K562 (cell line): ENCODE results near the gene MMP21. TPM values are rescaled to one million over a fixed set of nuclear protein-coding genes. Genes with fewer than 3 reads are reported as not detected.

Source experiments
- CTBP1 ChIP-seq: fragments of 450-650 bp; IDR thresholded peaks from 2 replicates; pipeline ENCODE4 v1.6.1; 2016; ENCODE audit warnings: borderline replicate concordance
- CXXC5 ChIP-seq: fragments of 250-450 bp; sonication (Bioruptor Pico); IDR thresholded peaks from 2 replicates; pipeline ENCODE4 v1.8.0; 2022; ENCODE audit warnings: inconsistent platforms, mild to moderate bottlenecking, moderate library complexity
- DNMT1 ChIP-seq: fragments of 450-650 bp; IDR thresholded peaks from 2 replicates; pipeline ENCODE4 v1.6.1; 2016; ENCODE audit warnings: antibody characterized with exemption, mild to moderate bottlenecking
- HDAC2 ChIP-seq: fragments of 450-650 bp; IDR thresholded peaks from 2 replicates; pipeline ENCODE4 v1.6.1; 2016; ENCODE audit warnings: mild to moderate bottlenecking
- KLF13 ChIP-seq: fragments of 450-650 bp; IDR thresholded peaks from 2 replicates; pipeline ENCODE4 v1.6.1; 2016; ENCODE audit warnings: missing genetic modification characterization, low read depth, mild to moderate bottlenecking, missing compliant biosample characterization, moderate library complexity, borderline replicate concordance
- KLF6 ChIP-seq: fragments of 250-450 bp; sonication (Bioruptor Pico); IDR thresholded peaks from 2 replicates; pipeline ENCODE4 v1.4.0; 2020; ENCODE audit warnings: mild to moderate bottlenecking, moderate library complexity, borderline replicate concordance
- L3MBTL2 ChIP-seq: fragments of 450-650 bp; IDR thresholded peaks from 2 replicates; pipeline ENCODE4 v1.6.1; 2016; ENCODE audit warnings: mild to moderate bottlenecking, moderate library complexity
- MYC ChIP-seq, 2 experiments: fragments of 250-450 bp in 1 of 2; sonication (Bioruptor Pico) in 1 of 2; IDR thresholded peaks; 2 replicates each; pipeline versions ENCODE4 v1.5.1 to v1.6.1; 2012 to 2021; ENCODE audit warnings: low read depth in 2 of 2, borderline replicate concordance in 1 of 2, improper control_type of control experiment in 1 of 2, low read length in 1 of 2, mild to moderate bottlenecking in 1 of 2, moderate library complexity in 1 of 2
- NRF1 ChIP-seq, 2 experiments: fragments of 450-650 bp; IDR thresholded peaks in 1 of 2; conservative IDR thresholded peaks in 1 of 2; 2 replicates each; pipeline ENCODE4 v1.6.1; 2014; ENCODE audit warnings: mild to moderate bottlenecking in 2 of 2
- PHF8 ChIP-seq: fragments of 200-600 bp; sonication (generic); IDR thresholded peaks from 2 replicates; pipeline ENCODE4 v1.6.1; 2012; ENCODE audit warnings: mixed run types, mild to moderate bottlenecking, inconsistent platforms, low read length, moderate library complexity, borderline replicate concordance
- RBM25 ChIP-seq: fragments of 200-400 bp; formaldehyde crosslinking; IDR thresholded peaks from 2 replicates; pipeline ENCODE4 v1.6.1; 2018; ENCODE audit warnings: low read length, low read depth, moderate library complexity; ENCODE audit not compliant: severe bottlenecking
- TAF7 ChIP-seq: fragments of 450-650 bp; IDR thresholded peaks from 2 replicates; pipeline ENCODE4 v1.6.1; 2016; ENCODE audit warnings: missing genetic modification characterization, missing compliant biosample characterization
- TARDBP ChIP-seq: fragments of 450-650 bp; IDR thresholded peaks from 2 replicates; pipeline ENCODE4 v1.6.1; 2016
- ZNF785 ChIP-seq: fragments of 250-450 bp; sonication (Bioruptor Pico); IDR thresholded peaks from 2 replicates; pipeline ENCODE4 v1.4.0; 2020; ENCODE audit warnings: mild to moderate bottlenecking
- polyA plus RNA-seq, 8 experiments: library from polyadenylated mRNA; depleted of rRNA in 4 of 8; stranded (reverse) in 5 of 8; unstranded in 3 of 8; fragments of >200 nt; fragmentation: Nextera tagmentation in 2 of 8; fragmentation: Illumina TruSeq in 1 of 8; extraction: Ambion mirVana in 2 of 8; extraction: Trizol in 1 of 8; gene quantifications; 2 replicates each; pipeline versions ENCODE4 v1.2.1 to v1.2.3, GENCODE V29; 2011 to 2014; ENCODE audit warnings: inconsistent platforms in 1 of 8, missing spikeins in 1 of 8
- total RNA-seq, 7 experiments: library from RNA; depleted of rRNA in 6 of 7; stranded (reverse); fragments of >200 nt in 6 of 7; fragmentation: Illumina TruSeq in 2 of 7; extraction: Trizol in 2 of 7; gene quantifications; 2 replicates each; pipeline versions ENCODE4 v1.2.1 to v1.2.3, GENCODE V29; 2011 to 2021; ENCODE audit warnings: low replicate concordance in 1 of 7
- TF ChIP-seq, protein P1 (sequence below): fragments of 450-650 bp; conservative IDR thresholded peaks from 2 replicates; pipeline ENCODE4 v1.6.1; 2016; ENCODE audit warnings: missing genetic modification characterization, low read depth, mild to moderate bottlenecking, control low read depth, missing compliant biosample characterization
- TF ChIP-seq, protein P2 (sequence below): sonication (generic); formaldehyde crosslinking; IDR thresholded peaks from 2 replicates; pipeline ENCODE4 v1.8.1; 2023; ENCODE audit warnings: mild to moderate bottlenecking, missing genetic modification reagents, moderate library complexity
- TF ChIP-seq, protein P3 (sequence below), 2 experiments: fragments of 450-650 bp; conservative IDR thresholded peaks; 2 replicates each; pipeline ENCODE4 v1.6.1; 2017; ENCODE audit warnings: mild to moderate bottlenecking in 2 of 2, moderate library complexity in 2 of 2
- TF ChIP-seq, protein P4 (sequence below): fragments of 250-450 bp; sonication (Bioruptor Pico); IDR thresholded peaks from 2 replicates; pipeline ENCODE4 v1.8.0; 2022; ENCODE audit warnings: moderate library complexity, mild to moderate bottlenecking, inconsistent platforms
- TF ChIP-seq, protein P5 (sequence below), 2 experiments: IDR thresholded peaks; 2 replicates each; pipeline ENCODE4 v1.6.1; 2011; ENCODE audit warnings: borderline replicate concordance in 1 of 2, control low read depth in 1 of 2, low read depth in 1 of 2, low read length in 1 of 2, mild to moderate bottlenecking in 1 of 2, mixed read lengths in 1 of 2, moderate library complexity in 1 of 2; ENCODE audit not compliant: insufficient read depth in 1 of 2, insufficient read length in 1 of 2, poor library complexity in 1 of 2, severe bottlenecking in 1 of 2; ENCODE audit errors: extremely low read depth in 1 of 2

The MMP21 gene
- total and polyA plus RNA-seq, 9 of the 15 experiments (the other 6 are each of a cell fraction or from before 2014, with no cell fraction given): not detected

DNA sequence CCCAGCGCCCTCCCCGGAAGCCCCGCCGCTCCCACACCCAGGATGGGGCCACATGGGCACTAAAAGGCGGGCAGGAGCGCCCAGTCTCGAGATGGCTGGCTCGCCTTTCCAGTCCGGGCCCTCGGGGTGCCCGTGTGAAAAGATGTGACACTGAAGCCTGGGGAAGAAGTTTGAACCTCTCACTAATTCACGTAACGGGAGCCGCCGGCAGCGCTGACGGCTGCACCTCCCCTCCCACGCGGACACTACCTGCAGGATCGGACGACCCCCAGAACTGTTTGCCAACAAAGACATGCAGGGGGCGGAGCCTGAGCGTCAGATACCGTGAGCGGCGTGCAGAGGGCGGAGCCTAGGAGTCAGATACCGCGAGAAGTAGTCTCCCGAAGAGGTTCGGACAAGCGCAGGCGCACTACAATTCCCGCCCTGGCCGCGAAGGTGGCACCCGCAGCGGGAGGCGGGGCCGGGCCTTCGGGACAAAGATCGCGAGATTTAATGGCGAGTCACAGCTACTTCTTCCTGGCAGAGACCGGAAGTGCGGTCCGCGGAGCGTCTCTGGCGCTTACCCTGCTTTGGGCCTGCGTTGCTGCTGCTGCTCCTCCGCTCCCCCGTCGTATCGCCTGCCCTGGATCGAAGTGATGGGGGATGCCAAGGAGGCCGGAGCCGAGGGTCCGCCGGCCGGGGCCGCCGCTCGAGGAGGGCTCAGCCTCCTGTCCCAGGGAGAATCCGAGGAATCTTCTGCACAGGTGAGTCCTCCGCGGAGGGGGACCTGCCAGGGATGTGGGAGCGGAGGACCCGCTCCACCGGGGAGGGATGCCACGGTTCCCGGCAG is 56.2 kb downstream of the MMP21 start, which contains the start of gene EDRF1 (continued):
- TF ChIP-seq, protein P1, sequence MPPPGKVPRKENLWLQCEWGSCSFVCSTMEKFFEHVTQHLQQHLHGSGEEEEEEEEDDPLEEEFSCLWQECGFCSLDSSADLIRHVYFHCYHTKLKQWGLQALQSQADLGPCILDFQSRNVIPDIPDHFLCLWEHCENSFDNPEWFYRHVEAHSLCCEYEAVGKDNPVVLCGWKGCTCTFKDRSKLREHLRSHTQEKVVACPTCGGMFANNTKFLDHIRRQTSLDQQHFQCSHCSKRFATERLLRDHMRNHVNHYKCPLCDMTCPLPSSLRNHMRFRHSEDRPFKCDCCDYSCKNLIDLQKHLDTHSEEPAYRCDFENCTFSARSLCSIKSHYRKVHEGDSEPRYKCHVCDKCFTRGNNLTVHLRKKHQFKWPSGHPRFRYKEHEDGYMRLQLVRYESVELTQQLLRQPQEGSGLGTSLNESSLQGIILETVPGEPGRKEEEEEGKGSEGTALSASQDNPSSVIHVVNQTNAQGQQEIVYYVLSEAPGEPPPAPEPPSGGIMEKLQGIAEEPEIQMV: no peak
- TF ChIP-seq HDAC2: peak; percentile 10; the same call in 1 of the 2 replicates
- TF ChIP-seq, protein P2, sequence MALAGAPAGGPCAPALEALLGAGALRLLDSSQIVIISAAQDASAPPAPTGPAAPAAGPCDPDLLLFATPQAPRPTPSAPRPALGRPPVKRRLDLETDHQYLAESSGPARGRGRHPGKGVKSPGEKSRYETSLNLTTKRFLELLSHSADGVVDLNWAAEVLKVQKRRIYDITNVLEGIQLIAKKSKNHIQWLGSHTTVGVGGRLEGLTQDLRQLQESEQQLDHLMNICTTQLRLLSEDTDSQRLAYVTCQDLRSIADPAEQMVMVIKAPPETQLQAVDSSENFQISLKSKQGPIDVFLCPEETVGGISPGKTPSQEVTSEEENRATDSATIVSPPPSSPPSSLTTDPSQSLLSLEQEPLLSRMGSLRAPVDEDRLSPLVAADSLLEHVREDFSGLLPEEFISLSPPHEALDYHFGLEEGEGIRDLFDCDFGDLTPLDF (CRISPR knock-in tag): 0 out of 2 replicates have a peak, but pooled peaks have one; percentile 61
- TF ChIP-seq KLF13 (tag): no peak
- peak; percentile 93 to 94 for TF ChIP-seq NRF1 (conservative IDR thresholded peaks at IDR 0.05 in 1 of 2, IDR thresholded peaks at IDR 0.05 in 1 of 2)
- TF ChIP-seq TARDBP: no peak
- TF ChIP-seq L3MBTL2: peak; percentile 84
- TF ChIP-seq DNMT1: no peak
- peak; percentile 42 for TF ChIP-seq RBM25
- TF ChIP-seq CTBP1: peak; percentile 62
- TF ChIP-seq CXXC5: peak; percentile 60; the same call in 1 of the 2 replicates
- no peak for TF ChIP-seq ZNF785 (CRISPR knock-in tag)
- TF ChIP-seq MYC (IDR thresholded peaks at IDR 0.05; ENCODE audit: low read depth, low read length): peak; percentile 52; the same call in 1 of the 2 replicates
- TF ChIP-seq MYC (CRISPR knock-in tag; IDR thresholded peaks at IDR 0.05; ENCODE audit: borderline replicate concordance, low read depth): no peak
- TF ChIP-seq TAF7 (tag): peak; percentile 44; the same call in 1 of the 2 replicates
- TF ChIP-seq, protein P3, sequence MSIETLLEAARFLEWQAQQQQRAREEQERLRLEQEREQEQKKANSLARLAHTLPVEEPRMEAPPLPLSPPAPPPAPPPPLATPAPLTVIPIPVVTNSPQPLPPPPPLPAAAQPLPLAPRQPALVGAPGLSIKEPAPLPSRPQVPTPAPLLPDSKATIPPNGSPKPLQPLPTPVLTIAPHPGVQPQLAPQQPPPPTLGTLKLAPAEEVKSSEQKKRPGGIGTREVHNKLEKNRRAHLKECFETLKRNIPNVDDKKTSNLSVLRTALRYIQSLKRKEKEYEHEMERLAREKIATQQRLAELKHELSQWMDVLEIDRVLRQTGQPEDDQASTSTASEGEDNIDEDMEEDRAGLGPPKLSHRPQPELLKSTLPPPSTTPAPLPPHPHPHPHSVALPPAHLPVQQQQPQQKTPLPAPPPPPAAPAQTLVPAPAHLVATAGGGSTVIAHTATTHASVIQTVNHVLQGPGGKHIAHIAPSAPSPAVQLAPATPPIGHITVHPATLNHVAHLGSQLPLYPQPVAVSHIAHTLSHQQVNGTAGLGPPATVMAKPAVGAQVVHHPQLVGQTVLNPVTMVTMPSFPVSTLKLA (conservative IDR thresholded peaks at IDR 0.05): peak; percentile 81 to 85
- TF ChIP-seq, protein P4, sequence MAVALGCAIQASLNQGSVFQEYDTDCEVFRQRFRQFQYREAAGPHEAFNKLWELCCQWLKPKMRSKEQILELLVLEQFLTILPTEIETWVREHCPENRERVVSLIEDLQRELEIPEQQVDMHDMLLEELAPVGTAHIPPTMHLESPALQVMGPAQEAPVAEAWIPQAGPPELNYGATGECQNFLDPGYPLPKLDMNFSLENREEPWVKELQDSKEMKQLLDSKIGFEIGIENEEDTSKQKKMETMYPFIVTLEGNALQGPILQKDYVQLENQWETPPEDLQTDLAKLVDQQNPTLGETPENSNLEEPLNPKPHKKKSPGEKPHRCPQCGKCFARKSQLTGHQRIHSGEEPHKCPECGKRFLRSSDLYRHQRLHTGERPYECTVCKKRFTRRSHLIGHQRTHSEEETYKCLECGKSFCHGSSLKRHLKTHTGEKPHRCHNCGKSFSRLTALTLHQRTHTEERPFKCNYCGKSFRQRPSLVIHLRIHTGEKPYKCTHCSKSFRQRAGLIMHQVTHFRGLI: no peak
- TF ChIP-seq PHF8: peak; percentile 96
- TF ChIP-seq, protein P5, sequence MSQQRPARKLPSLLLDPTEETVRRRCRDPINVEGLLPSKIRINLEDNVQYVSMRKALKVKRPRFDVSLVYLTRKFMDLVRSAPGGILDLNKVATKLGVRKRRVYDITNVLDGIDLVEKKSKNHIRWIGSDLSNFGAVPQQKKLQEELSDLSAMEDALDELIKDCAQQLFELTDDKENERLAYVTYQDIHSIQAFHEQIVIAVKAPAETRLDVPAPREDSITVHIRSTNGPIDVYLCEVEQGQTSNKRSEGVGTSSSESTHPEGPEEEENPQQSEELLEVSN (IDR thresholded peaks at IDR 0.05; ENCODE audit: borderline replicate concordance in 1 of 2, extremely low read depth in 1 of 2, insufficient read depth in 1 of 2, insufficient read length in 1 of 2, low read depth in 1 of 2, low read length in 1 of 2, poor library complexity in 1 of 2, severe bottlenecking in 1 of 2): peak; percentile 30 to 71
- TF ChIP-seq KLF6 (CRISPR knock-in tag): no peak
